HG03066 (cell line): Measurements from ENCODE around the gene TOX4.
"Not testable (repeated sequence)": the region's sequence is repeated elsewhere in the genome, so short reads cannot be mapped to it uniquely, and the experiment has no call there.

Source experiments
- ATAC-seq: cut with Tn5 transposase; IDR thresholded peaks from one replicate; pipeline ENCODE4 v1.9.1; 2021; ENCODE audit warnings: low read depth; ENCODE audit not compliant: unreplicated experiment

TOX4 gene

DNA sequence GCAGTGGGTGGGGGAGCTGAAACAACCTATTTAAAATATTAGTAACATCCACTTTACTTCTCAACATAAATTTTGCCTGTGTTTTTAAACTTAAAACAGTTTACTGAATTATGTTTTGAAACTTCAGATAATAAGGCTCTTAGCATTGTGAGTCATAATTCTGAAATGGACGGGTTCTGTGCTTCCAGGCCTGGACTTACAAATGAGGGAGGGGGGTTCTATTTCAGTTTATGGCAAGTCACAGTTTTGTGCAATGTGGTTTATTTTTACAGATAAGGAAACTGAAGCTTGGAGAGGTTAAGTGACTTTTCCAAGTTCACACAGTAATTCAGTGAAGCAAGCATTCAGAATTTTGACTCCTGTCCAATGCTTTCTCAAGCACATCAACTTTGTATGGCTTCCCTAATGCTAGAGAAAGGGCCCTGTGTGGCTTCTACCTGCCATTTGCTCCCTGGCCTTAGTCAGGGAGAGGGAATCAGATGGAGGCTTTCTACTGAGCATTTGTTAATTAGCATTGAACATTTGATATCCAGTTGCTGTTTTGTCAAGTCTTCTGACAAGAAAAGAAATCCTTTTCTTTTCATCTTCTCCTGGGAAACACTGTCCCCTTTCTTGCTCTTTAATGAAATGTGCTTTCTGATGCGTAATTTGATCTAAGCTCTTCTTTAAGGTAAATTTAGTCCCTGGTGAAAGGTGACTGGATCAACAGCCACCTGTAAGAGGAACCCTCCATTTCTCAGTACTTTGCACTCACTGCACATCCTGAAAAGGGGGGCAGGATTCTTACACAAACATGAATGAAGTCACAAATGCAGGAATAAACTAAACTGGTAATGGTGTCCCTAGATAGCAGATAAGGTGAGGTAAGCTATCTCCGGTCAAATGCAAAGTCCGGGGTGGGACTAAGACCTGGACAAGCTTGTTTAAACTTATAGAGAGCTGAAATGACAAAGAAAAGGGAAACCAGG, 51.7 kb downstream of the TOX4 start:
- ATAC-seq: no peak

DNA sequence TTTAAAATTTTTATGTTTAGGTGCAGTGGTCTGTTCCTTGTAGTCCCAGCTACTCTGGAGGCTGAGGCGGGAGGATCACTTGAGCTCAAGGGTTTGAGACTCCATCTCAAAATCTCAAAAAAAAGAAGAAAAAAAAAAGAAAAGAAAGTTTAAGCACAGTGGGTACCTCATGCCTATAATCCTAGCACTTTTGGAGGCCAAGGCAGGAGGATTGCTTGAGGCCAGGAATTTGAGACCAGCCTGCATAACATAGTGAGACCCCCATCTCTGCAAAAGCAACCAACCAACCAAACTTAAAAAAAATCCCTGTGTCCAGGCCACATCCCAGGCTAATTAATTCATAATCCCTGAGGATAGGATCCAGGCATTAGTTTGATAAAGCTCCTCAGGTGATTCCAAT, 52.5 kb downstream of the TOX4 start:
- no peak for ATAC-seq

DNA sequence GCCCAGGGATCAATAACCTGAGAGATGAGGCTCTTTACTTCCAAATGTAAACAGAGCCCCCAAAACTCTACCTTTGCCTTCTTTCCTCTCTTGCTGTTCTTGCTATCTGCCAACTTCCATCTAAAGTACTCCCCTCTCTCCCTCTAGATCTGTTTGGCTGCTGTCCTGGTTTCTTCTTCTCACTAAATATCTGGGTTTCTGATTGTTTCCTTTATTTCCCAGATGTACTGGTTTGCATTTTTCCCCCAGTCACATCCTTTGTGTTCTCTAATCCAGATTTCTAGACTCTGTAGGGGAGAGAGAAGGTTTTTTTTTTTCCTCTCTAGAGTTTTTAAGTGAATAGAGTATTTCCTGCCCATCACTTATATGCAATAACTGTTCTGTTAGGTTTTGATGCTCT, 56.3 kb downstream of the TOX4 start:
- ATAC-seq: no peak

DNA sequence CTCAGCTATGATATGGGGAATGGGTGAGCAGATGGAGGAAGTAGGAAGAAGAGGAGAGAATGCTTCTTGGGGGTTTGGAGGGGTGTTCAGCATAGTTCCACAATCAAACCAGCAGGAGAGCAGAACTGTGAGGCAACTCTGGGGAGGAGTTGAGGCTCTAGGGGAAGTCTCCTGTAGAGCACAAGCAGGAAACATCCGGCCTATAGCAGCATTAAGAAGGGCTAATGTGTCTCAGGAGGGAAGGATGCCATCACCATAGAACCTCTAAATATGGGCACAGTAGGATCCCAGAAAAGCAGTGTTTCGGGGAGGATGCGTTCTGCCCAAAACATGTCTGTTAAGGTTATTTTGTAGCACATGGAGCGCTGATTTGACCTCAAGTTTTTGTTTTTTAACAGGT, 57.6 kb downstream of the TOX4 start:
- ATAC-seq: no peak

DNA sequence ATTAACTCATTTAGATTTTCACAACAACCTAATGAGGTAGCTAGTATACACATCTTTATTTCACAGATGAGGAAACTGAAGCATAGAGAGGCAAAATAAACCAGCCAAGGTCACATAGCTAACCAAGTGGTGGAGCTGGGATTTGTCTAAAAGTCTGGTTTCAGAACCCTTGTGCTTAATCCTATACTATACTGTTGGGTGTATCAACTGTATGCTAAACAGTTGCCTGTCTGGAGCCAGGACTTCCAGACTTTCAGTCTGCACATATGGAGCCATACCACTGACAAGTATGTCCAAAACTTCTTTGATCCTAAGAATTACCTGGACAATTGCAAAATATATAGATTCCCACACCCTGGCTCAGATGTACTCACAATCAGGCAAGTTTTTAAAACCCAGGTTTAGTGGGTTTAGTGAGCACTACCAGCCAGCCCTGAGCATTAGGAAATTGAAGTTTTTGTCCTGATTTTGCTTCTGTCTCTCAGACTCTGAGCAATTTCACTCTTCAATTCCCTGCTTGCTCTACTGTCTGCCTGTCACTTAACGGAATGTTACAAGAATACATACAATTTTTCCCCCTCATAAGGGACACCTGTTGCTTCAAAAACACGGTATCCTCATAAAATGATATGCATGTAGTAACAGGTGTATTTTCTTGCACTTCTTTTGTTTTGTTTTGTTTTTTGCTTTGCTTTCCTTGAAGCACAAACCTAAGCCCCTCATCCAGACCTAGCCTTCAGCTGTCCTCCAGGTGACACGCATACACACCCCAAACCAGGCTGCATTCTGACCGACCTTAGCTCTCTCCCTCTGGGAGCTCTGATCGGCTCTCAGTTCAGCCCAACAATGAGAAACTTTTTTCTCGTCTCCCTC, 58.8 kb downstream of the TOX4 start:
- ATAC-seq: no peak

DNA sequence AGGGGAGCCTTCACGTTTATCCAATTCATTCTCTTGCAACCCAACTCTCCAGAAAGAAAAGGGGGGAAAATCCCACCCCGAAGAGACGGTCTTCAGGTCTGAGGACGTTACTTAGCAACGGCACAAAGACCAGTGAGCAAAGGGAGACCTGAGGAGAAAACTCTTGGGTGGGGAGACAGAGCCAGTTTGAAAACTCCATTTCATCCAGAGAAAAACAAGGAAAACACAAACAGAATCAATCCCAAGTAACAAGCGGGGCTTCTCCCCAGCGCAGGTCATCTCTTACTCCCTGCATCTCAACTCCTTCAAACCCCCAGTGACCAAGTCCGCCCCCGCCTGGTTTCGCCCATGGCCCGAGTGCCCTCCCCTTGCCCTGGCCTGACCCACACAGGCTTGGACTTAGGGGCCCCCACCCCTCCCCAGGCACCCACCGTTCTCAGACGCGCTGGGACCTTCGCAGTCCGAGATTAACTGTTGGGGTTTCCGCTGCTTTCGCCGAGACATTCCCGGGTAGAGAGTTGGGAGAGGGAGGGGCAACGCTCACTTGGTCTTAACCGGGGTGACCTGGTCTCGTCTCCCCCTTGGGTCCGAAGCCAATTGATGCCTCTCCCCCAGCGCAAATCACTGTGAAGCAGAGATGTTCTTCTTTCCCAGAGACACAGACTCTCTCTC, 59.6 kb downstream of the TOX4 start:
- no peak for ATAC-seq

DNA sequence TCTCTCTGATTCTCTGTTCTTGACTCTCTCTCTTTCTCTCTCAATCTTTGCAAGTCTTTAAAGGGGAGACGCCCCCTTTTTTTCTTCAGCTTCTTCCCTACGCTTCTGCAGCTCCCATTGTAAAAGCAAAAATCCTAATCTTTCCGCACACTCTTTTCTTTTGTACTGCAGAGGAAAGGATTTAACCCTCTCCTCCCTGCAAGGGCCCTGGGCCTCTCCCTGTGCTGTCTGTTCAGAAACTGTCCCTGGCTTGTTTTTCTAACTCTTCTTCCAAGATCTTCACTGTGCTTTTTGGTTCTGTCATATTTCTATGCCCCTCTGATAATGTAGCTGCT, 60.1 kb downstream of the TOX4 start:
- no peak for ATAC-seq

DNA sequence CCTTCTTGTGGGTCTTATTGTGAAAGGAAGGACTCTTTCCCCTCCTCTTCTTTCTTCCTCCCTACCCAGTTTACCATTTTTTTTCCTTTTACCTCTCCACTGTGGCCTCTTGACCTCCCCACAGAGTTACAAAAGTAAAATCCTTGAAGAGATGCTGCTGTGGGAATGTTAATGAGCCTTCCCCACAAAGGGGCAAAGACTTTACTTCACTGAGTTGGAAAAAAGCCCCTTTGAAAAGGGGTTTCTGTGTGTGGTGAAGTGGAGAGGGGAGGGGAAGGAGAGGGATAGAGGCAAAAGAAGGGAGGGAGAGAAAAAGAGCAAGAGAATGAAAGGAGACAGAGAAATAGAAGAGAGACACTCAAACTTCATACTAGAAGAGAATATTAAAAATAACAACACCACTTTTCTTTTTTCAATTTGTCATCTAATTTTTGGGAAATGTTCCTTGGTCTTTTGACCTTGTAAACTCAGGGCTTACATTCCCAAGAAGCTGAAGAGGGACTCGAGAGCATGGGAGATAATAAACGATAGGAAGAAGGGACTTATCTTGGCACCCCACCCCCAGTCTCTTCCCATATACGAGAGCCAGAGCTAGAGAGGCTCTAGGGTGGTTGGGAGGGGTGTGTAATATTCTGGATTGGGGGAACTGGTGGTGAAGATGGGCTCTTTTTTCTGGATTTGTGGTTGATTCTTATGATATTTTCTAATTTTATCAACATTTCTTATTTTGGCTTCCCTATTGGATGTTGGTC, 62.4 kb downstream of the TOX4 start:
- no peak for ATAC-seq

DNA sequence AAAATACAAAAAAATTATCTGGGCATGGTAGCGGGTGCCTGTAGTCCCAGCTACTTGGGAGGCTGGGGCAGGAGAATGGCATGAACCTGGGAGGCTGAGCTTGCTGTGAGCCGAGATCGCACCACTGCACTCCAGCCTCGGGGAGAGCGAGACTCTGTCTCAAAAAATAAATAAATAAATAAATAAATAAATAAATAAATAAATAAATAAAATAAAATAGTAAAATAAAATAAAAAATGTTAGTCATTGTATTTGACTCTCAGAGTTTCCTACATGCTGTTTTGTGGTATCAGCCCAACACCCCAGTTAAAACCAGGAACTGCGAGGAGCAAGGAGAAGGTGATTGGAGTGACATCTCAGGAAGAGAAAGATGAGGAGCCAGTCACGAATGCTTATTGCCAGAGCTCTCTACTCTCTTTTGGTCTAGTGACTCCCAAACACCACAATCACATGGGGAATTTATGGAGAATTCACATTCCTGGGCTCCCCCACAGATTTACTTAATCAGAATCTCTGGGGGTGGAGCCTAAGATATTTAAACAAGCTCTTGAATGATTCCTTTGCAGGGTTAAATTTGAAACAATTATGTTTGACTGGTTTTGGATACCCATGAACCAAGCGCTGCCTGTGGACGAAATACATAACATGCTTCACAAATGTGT, 64.5 kb downstream of the TOX4 start:
- ATAC-seq: no peak

DNA sequence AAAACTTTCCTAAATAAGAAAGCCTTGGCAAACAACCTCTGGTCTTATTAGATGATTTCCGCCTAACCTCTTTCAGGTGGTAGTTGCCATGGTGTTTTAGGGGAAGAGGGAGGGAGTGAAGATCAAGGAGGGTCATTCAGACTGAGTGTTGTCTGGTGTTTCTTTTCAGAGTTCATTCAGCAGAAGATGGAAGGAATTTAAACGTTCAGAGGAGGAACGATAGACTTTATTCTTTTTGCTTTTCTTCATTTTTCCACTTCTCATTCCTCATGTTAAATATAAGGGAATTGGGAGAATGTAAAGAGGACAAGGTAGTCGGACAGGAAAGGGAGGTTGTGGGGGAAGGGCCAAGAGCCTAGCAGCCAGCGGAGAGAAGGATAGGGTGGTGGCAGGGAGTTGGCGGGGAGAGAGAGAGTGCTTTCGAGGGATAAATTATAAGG, 66.5 kb downstream of the TOX4 start:
- no peak for ATAC-seq

DNA sequence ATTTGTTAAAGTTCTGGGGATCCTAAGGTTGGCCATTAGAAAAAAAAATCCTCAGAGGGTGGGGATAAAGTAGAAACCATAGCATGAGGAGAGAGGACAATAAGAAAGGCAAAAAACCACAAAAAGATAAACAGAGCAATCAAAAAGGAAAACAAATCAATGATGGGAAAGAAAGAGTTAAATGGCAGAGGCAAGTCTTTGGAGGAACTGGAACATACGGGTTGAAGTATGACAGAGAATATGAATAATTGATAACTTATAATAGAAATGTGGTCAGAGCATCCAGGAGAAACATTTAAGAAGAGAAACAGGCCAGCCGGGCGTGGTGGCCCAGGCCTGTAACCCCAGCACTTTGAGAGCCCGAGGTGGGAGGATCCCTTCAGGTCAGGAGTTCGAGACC, 67.0 kb downstream of the TOX4 start:
- no peak for ATAC-seq

DNA sequence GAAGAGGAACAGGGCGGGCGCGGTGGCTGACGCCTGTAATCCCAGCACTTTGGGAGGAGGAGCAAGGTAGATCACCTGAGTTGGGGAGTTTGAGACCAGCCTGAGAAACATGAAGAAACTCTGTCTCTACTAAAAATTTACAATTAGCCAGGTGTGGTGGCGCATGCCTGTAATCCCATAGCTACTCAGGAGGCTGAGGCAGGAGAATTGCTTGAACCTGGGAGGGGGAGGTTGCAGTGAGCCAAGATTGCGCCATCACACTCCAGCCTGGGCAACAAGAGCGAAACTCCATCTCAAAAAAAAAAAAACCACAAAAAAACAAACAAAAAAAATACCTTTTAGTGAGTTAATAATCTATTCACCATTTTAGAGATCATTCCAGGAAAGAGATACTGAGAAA, 67.6 kb downstream of the TOX4 start:
- not testable (repeated sequence) for ATAC-seq
